ENCODE results near the gene GALNT13. TPM values are rescaled to one million over a fixed set of nuclear protein-coding genes. Genes with fewer than 3 reads are reported as not detected.

The GALNT13 gene
- total RNA-seq, 2 experiments from 2014 or later = not detected

GRCh38 chr2:154097833-154098398 lies 226.2 kb downstream of the GALNT13 start:
- ChIA-PET CTCF (no interaction called here), POLR2A (no interaction called here)

DNA sequence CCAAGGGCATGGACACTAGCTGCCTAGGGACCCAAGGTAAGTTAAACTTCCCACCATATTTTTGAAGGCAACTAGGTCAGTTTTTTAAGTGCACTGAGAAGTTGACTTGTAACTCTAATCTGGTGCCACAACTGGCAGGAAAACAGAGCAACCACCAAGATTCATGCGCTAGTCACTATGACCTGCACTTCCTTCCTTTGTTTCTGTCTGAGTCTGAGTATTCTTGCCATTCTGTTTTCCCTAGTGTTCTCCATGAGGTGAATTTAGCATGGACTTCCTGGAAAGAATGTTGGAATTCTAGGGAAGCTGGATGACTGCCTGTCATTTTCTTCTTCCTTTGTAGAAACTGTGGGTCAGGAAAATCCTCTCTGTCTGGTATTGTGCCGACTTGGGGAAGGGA lies 249.0 kb downstream of the GALNT13 start:
- POLR2A ChIA-PET = no interaction called here

GRCh38 chr2:154125891-154126290 lies 254.2 kb downstream of the GALNT13 start:
- ChIA-PET CTCF (no interaction called here), POLR2A (no interaction called here)

More for the DNA sequence above, 249.0 kb downstream of the GALNT13 start:
- CTCF ChIA-PET = no interaction called here

DNA sequence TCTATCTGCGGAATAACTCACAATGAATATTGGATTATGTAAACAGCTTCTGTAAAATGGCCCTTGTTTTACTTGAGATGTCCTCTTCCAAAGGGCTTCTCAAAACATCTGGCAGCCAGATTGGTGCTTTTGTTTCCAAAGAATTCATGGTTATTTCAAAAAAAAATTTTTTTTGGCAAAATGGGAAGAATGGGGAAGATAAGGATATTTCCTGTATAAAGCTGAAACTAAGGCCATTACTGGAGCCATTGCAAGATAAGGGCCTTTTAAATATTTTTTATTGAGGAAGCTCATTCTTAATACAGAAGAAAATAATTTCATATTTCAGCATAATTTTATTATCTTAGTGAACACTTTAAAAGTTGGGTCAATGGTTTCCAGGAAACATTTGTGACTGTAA lies 259.1 kb downstream of the GALNT13 start:
- CTCF ChIA-PET = no interaction called here

DNA sequence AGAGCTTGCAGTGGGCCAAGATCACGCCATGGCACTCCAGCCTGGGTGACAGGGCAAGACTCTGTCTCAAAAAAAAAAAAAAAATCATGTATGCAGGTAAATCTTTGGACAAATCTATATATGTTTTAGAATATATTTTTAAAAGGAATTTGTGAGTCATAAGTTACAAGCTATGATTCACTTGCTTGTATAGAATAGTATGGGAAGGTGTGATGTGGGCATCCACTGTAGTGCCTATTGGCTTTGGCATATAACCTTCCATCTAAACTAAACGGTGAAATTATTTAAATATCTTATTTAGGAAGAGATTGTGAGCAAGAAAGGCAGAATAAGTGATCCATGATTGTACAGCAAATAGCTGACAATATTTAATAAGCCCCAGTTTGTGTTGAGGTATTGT lies 261.1 kb downstream of the GALNT13 start:
- POLR2A ChIA-PET = no interaction called here
- CTCF ChIA-PET = no interaction called here

More for the DNA sequence above, 259.1 kb downstream of the GALNT13 start:
- POLR2A ChIA-PET = no interaction called here

DNA sequence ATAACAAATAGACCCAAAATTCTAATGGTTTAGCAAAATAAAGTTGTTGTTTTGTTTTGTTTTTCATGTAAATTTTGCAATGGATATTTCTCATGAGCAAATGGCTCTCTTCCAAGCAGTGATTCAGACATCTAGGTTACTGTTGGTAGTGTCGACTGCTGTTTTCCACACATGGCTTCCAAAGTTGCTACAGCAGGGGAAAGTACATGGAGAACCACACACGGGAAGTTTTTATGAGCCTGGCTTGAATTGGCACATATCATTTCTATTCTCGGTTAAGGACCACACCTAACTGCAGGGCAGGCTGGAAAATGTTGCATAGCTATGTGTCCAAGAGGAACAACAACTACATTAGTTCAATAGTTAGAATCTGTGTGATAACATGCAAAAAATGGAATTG lies 262.1 kb downstream of the GALNT13 start:
- POLR2A ChIA-PET = no interaction called here
- CTCF ChIA-PET = no interaction called here

DNA sequence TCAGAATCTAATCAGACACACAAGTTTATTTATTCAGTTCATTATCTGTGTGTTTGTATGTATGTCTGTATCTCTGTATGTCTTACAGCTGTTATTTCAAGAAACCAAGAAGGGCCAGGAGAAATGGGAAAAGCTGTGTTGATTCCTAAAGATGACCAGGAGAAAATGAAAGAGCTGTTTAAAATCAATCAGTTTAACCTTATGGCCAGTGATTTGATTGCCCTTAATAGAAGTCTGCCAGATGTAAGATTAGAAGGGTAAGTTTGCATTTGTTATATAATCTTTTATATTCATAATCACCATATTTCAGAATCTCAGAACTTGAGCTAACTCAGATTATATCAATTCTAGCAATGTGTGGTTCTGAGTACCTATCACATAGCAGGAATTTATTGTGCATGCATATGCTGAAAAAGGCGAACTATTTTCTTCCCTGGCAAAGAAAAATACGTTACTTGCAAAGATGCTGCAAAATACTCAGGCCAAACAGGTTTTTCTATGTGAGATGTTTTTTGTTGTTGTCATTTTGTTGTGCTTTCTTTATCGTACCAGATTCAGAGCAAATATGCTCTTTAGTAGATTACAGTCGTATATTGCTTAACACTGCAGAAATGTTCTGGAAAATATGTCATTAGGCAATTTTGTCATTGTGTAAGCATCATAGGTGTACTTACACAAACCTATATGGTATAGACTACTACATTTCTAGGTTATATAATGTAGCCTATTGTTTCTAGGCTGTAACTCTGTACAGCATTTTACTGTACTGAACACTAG lies 268.7 kb downstream of the GALNT13 start:
- CTCF ChIA-PET = no interaction called here
- POLR2A ChIA-PET = no interaction called here

DNA sequence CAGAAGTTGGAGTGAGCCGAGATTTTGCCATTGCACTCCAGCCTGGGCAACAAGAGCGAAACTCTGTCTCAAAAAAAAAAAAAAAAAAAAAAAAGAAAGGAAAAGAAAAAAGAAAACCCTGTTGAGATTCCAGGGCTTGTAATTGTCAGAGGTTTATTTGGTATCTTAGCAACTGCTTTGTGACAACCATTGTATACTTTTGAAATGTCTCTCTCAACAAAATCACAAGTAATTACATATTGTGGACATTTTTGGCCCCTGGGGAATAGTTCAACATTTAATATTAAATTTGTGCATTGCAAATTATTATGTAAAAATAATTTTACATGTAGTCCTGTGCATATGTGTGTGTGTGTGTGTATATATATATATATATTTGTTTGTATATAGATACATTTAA lies 270.8 kb downstream of the GALNT13 start:
- CTCF ChIA-PET = no interaction called here
- POLR2A ChIA-PET = interaction anchor here (0.6 kb wide), 1 partner anchor 694 kb away, joined by 7 read pairs; no protein-coding TSS in a partner anchor

DNA sequence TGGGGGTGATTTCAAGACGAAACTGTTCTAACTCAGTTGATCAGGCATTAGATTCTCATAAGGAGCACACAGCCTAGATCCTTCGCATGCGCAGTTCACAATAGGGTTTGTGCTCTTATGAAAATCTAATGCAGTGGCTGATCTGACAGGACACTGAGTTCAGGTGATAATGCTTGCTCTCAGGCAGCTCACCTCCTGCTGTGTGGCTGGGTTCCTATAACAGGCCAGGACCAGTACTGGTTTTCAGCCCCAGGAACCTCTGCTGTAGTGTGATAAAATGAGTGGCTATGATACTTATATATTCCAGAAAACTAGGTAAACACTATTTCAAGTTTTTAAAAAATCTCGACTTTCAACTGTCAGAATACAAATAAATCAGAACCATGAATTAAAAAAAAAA lies 271.4 kb downstream of the GALNT13 start:
- ChIA-PET CTCF (no interaction called here), POLR2A (interaction anchor here (0.6 kb wide), 1 partner anchor 693 kb away, joined by 7 read pairs; no protein-coding TSS in a partner anchor)

DNA sequence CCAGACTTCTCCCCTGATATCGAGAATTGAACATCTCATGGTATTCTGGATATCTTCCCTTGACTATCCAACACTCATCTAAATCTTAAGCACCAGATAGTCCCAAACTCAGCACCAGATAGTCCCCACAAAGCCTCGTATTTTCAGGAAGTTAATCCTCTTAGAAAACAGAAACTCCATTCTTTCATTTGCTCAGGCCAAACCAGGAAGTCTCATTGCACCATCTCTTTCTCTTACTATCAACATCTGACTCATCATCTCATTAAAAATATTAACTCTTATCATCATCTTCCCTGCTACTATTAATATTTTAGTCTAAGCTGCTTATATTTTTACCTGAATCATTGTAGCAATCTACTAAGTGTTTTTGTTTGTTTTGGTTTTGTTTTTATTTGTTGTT lies 286.4 kb downstream of the GALNT13 start:
- CTCF ChIA-PET = no interaction called here
- POLR2A ChIA-PET = no interaction called here

GRCh38 chr2:154161286-154161685 lies 289.6 kb downstream of the GALNT13 start:
- POLR2A ChIA-PET = no interaction called here
- CTCF ChIA-PET = no interaction called here

GRCh38 chr2:154170400-154170799 lies 298.7 kb downstream of the GALNT13 start:
- POLR2A ChIA-PET = no interaction called here
- CTCF ChIA-PET = no interaction called here

DNA sequence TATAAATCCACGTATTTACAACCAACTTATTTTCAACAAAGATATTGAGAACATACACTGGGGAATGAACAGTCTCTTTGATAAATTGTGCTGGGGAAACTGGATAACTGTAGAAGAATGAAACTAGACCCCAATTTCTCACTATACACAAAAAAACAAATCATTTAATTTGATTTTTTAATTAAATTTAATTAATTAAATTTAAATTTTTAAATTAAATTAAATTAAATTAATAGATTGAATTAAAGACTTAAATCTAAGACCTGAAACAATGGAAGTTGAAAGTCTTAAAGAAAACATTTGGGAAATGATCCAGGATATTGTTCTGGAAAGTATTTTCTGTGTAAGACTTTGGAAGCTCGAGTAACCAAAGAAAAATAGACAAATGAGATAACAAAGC lies 301.4 kb downstream of the GALNT13 start:
- ChIA-PET CTCF (no interaction called here), POLR2A (no interaction called here)

GRCh38 chr2:154173919-154174318 lies 302.2 kb downstream of the GALNT13 start:
- ChIA-PET POLR2A (no interaction called here), CTCF (no interaction called here)

DNA sequence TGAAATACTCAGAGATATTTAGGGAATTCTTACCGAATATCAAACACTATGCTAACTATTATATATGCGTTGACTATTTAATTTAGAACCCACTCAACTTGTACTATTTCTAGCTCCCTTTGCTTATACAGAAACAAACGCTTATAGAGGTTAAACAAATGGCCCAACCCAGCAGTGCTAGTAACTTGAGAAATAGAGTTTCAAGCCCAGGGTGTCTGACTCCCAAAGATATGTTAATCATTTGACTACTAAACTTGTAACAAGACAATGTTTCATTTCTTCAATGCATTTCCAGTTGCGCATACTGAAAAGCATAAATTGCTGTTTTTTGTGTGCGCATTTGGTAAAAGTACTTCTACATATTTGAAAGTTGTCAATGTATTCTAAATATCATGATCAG lies 310.3 kb downstream of the GALNT13 start:
- CTCF ChIA-PET = no interaction called here
- POLR2A ChIA-PET = no interaction called here

GRCh38 chr2:154187948-154188347 lies 316.2 kb downstream of the GALNT13 start:
- ChIA-PET POLR2A (no interaction called here), CTCF (no interaction called here)

GRCh38 chr2:154189953-154190352 lies 318.2 kb downstream of the GALNT13 start:
- ChIA-PET CTCF (no interaction called here), POLR2A (no interaction called here)

- ChIA-PET POLR2A (no interaction called here), CTCF (no interaction called here)
Measured at GRCh38 chr2:154193246-154193645, 321.5 kb downstream of the GALNT13 start.

DNA sequence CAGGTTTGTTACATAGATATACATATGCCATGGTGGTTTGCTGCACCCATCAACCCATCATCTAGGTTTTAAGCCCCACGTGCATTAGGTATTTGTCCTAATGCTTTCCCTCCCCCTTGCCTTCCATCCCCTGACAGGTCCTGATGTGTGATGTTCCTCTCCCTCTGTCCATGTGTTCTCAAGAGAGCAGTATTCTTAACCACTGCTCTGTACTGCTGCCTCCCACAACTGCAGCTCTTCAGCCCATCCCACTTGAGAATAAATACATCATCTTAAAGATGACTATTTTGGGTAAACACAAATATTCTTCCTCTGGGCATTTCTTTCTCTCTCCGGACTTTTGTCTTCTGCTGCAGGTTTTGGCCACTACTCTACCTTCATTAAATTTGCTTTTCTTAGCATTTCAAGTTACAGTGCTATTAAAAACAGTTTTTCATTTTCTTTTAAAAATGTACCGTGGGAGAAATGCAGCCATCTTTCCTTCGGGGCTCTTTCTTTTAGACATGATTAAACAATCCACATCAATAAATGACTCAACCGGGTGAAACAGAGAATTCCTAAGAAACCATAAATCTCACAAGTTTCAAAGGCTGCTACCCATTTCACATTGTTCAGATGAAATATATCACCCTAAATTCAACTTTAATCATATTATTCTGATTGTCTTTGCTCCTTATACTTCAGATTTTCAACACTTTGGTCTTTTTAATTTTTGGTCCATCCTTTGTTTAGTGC lies 323.4 kb downstream of the GALNT13 start:
- ChIA-PET CTCF (no interaction called here), POLR2A (no interaction called here)

GRCh38 chr2:154195644-154196195 lies 324.0 kb downstream of the GALNT13 start:
- CTCF ChIA-PET = no interaction called here
- POLR2A ChIA-PET = no interaction called here

GRCh38 chr2:154198866-154199265 lies 327.1 kb downstream of the GALNT13 start:
- ChIA-PET CTCF (no interaction called here), POLR2A (no interaction called here)
